ENCODE measurements around the gene NUMB. TPM values are rescaled to one million over a fixed set of nuclear protein-coding genes. Genes with fewer than 3 reads are reported as not detected.

Gene NUMB
- total RNA-seq, 1 experiment from 2014 or later: 81.5 TPM

- ChIA-PET POLR2A (interaction anchor here (0.6 kb wide), 2 partner anchors 197 to 372 kb away, joined by 3 read pairs; no protein-coding TSS in a partner anchor), CTCF (interaction anchor here (0.6 to 1.4 kb wide), 2 partner anchors 25 to 239 kb away, joined by 3 to 4 read pairs; no protein-coding TSS in a partner anchor)
- no peak overlapping the region for H3K27ac Mint-ChIP-seq (ENCODE audit: low read depth, unreplicated experiment)
- H3K27me3 Mint-ChIP-seq (ENCODE audit: insufficient read depth, unreplicated experiment): no peaks in the 10 kb centered on the region
- DNase-seq (ENCODE audit: unreplicated experiment): no peak
- intact Hi-C loops (cut with micrococcal nuclease): no loop called here
- H3K9me3 Mint-ChIP-seq (ENCODE audit: unreplicated experiment): no peaks in the 10 kb centered on the region
- TF ChIP-seq CTCF (IDR thresholded peaks at IDR 0.05; ENCODE audit: unreplicated experiment): no peak
- H3K4me3 Mint-ChIP-seq (ENCODE audit: unreplicated experiment): no peak overlapping the region
- H3K36me3 Mint-ChIP-seq (ENCODE audit: insufficient read depth, unreplicated experiment): peaks cover 43% of the 10 kb centered on the region
- no TSS peak for BruUV-seq (replicated peaks)
- H3K4me1 Mint-ChIP-seq (ENCODE audit: insufficient read depth, unreplicated experiment): no peaks in the 10 kb centered on the region
Measured at GRCh38 chr14:73269729-73270531, 188.4 kb downstream of the NUMB start.

- H3K4me3 Mint-ChIP-seq (ENCODE audit: unreplicated experiment): no peak overlapping the region
- peak overlapping the region; percentile 6 for H3K27ac Mint-ChIP-seq (ENCODE audit: low read depth, unreplicated experiment)
- TF ChIP-seq CTCF (IDR thresholded peaks at IDR 0.05; ENCODE audit: unreplicated experiment): no peak
- intact Hi-C loops (cut with micrococcal nuclease): no loop called here
- no peaks in the 10 kb centered on the region for H3K9me3 Mint-ChIP-seq (ENCODE audit: unreplicated experiment)
- POLR2A ChIA-PET: interaction anchor here (0.6 kb wide), 1 partner anchor 99 kb away, joined by 3 read pairs; no protein-coding TSS in a partner anchor
- DNase-seq (ENCODE audit: unreplicated experiment): no peak
- no peaks in the 10 kb centered on the region for H3K4me1 Mint-ChIP-seq (ENCODE audit: insufficient read depth, unreplicated experiment)
- no TSS peak for BruUV-seq (replicated peaks)
- H3K36me3 Mint-ChIP-seq (ENCODE audit: insufficient read depth, unreplicated experiment): peaks cover 22% of the 10 kb centered on the region
- H3K27me3 Mint-ChIP-seq (ENCODE audit: insufficient read depth, unreplicated experiment): no peaks in the 10 kb centered on the region
- CTCF ChIA-PET: interaction anchor here (0.6 kb wide), 2 partner anchors 19 to 27 kb away, joined by 3 to 4 read pairs; no protein-coding TSS in a partner anchor
Measured at GRCh38 chr14:73267474-73267873, 190.9 kb downstream of the NUMB start.

GRCh38 chr14:73266317-73266716 is 192.0 kb downstream of the NUMB start:
- H3K27ac Mint-ChIP-seq (ENCODE audit: low read depth, unreplicated experiment): no peak overlapping the region
- no TSS peak for BruUV-seq (replicated peaks)
- H3K36me3 Mint-ChIP-seq (ENCODE audit: insufficient read depth, unreplicated experiment): peaks cover 18% of the 10 kb centered on the region
- POLR2A ChIA-PET: interaction anchor here (0.6 to 1.6 kb wide), 3 partner anchors 10 to 85 kb away, joined by 4 to 5 read pairs (median 5); no protein-coding TSS in a partner anchor
- no peak for DNase-seq (ENCODE audit: unreplicated experiment)
- no peak for TF ChIP-seq CTCF (IDR thresholded peaks at IDR 0.05; ENCODE audit: unreplicated experiment)
- CTCF ChIA-PET: interaction anchor here (0.5 to 1.0 kb wide), 3 partner anchors 16 to 192 kb away, joined by 3 to 4 read pairs (median 3); no protein-coding TSS in a partner anchor
- H3K9me3 Mint-ChIP-seq (ENCODE audit: unreplicated experiment): no peaks in the 10 kb centered on the region
- no peaks in the 10 kb centered on the region for H3K4me1 Mint-ChIP-seq (ENCODE audit: insufficient read depth, unreplicated experiment)
- intact Hi-C loops (cut with micrococcal nuclease): no loop called here
- no peaks in the 10 kb centered on the region for H3K27me3 Mint-ChIP-seq (ENCODE audit: insufficient read depth, unreplicated experiment)
- no peak overlapping the region for H3K4me3 Mint-ChIP-seq (ENCODE audit: unreplicated experiment)

GRCh38 chr14:73265721-73266046 is 192.7 kb downstream of the NUMB start:
- BruUV-seq (replicated peaks): no TSS peak
- intact Hi-C loops (cut with micrococcal nuclease): no loop called here
- ChIA-PET CTCF (interaction anchor here (0.6 to 1.0 kb wide), 2 partner anchors 31 to 193 kb away, joined by 3 to 4 read pairs; no protein-coding TSS in a partner anchor), POLR2A (interaction anchor here (0.6 to 1.6 kb wide), 4 partner anchors 9 to 86 kb away, joined by 4 to 5 read pairs (median 4); no protein-coding TSS in a partner anchor)
- no peak for TF ChIP-seq CTCF (IDR thresholded peaks at IDR 0.05; ENCODE audit: unreplicated experiment)
- Mint-ChIP-seq H3K4me3 (ENCODE audit: unreplicated experiment) (no peak overlapping the region), H3K27ac (ENCODE audit: low read depth, unreplicated experiment) (no peak overlapping the region), H3K4me1 (ENCODE audit: insufficient read depth, unreplicated experiment) (no peaks in the 10 kb centered on the region), H3K9me3 (ENCODE audit: unreplicated experiment) (no peaks in the 10 kb centered on the region), H3K36me3 (ENCODE audit: insufficient read depth, unreplicated experiment) (peaks cover 14% of the 10 kb centered on the region), H3K27me3 (ENCODE audit: insufficient read depth, unreplicated experiment) (no peaks in the 10 kb centered on the region)
- DNase-seq (ENCODE audit: unreplicated experiment): no peak
